SK-N-SH treated with all-trans-retinoic acid at 6 μM for 48 hours (cell line): Measurements from ENCODE around the gene NMD3.

ENCODE experiments used
- ATAC-seq: fragments of 200-7000 bp; cut with Tn5 transposase; 3 replicates; pipeline ENCODE4 v1.9.1; 2020; ENCODE audit warnings: mild to moderate bottlenecking, moderate library complexity
- ARNTL ChIP-seq: fragments of 450-650 bp; formaldehyde crosslinking; IDR thresholded peaks from 2 replicates; pipeline ENCODE4 v1.5.0; 2020; ENCODE audit warnings: low read depth, mild to moderate bottlenecking, moderate library complexity, borderline replicate concordance
- BACH2 ChIP-seq: fragments of 250-450 bp; sonication (Bioruptor Pico); IDR thresholded peaks from 2 replicates; pipeline ENCODE4 v1.9.0; 2021; ENCODE audit warnings: mild to moderate bottlenecking, borderline replicate concordance
- CREB5 ChIP-seq: fragments of 250-450 bp; sonication (Bioruptor Pico); IDR thresholded peaks from 2 replicates; pipeline ENCODE4 v1.5.1; 2020; ENCODE audit warnings: low read depth, mild to moderate bottlenecking, moderate library complexity
- CSDC2 ChIP-seq: fragments of 250-450 bp; sonication (Bioruptor Pico); IDR thresholded peaks from 2 replicates; pipeline ENCODE4 v1.5.0; 2020; ENCODE audit warnings: mild to moderate bottlenecking, moderate library complexity
- CSRNP3 ChIP-seq: fragments of 250-450 bp; sonication (Bioruptor Pico); IDR thresholded peaks from 2 replicates; pipeline ENCODE4 v1.5.1; 2021; ENCODE audit warnings: mild to moderate bottlenecking, moderate library complexity
- ESRRG ChIP-seq: fragments of 250-450 bp; sonication (Bioruptor Pico); IDR thresholded peaks from 2 replicates; pipeline ENCODE4 v1.6.1; 2021; ENCODE audit warnings: mild to moderate bottlenecking
- ISL1 ChIP-seq: fragments of 250-450 bp; sonication (Bioruptor Pico); IDR thresholded peaks from 2 replicates; pipeline ENCODE4 v2.1.2; 2022; ENCODE audit warnings: mild to moderate bottlenecking, moderate library complexity
- OSR1 ChIP-seq: fragments of 250-450 bp; sonication (Bioruptor Pico); IDR thresholded peaks from 2 replicates; pipeline ENCODE4 v1.8.0; 2022; ENCODE audit warnings: moderate library complexity, mild to moderate bottlenecking, inconsistent platforms
- PATZ1 ChIP-seq: fragments of 250-450 bp; sonication (Bioruptor Pico); IDR thresholded peaks from 2 replicates; pipeline ENCODE4 v1.8.0; 2020; ENCODE audit warnings: mild to moderate bottlenecking, moderate library complexity, borderline replicate concordance
- POU6F1 ChIP-seq: fragments of 250-450 bp; sonication (Bioruptor Pico); IDR thresholded peaks from 2 replicates; pipeline ENCODE4 v1.8.0; 2021; ENCODE audit warnings: low read depth, mild to moderate bottlenecking, moderate library complexity, borderline replicate concordance
- PPARA ChIP-seq: fragments of 250-450 bp; sonication (Bioruptor Pico); IDR thresholded peaks from 2 replicates; pipeline ENCODE4 v1.5.0; 2020; ENCODE audit warnings: mild to moderate bottlenecking, borderline replicate concordance
- RARB ChIP-seq: fragments of 250-450 bp; sonication (Bioruptor Pico); IDR thresholded peaks from 2 replicates; pipeline ENCODE4 v1.8.0; 2021; ENCODE audit warnings: mild to moderate bottlenecking, moderate library complexity
- SNAI2 ChIP-seq: fragments of 250-450 bp; sonication (Bioruptor Pico); IDR thresholded peaks from 2 replicates; pipeline ENCODE4 v1.5.0; 2020; ENCODE audit warnings: mild to moderate bottlenecking, moderate library complexity
- TCF4 ChIP-seq: fragments of 250-450 bp; sonication (Bioruptor Pico); IDR thresholded peaks from 2 replicates; pipeline ENCODE4 v1.8.0; 2021; ENCODE audit warnings: mild to moderate bottlenecking, moderate library complexity, borderline replicate concordance
- TOX ChIP-seq: fragments of 250-450 bp; sonication (Bioruptor Pico); IDR thresholded peaks from 2 replicates; pipeline ENCODE4 v1.8.0; 2021; ENCODE audit warnings: mild to moderate bottlenecking, moderate library complexity, borderline replicate concordance
- TSHZ2 ChIP-seq: fragments of 250-450 bp; sonication (Bioruptor Pico); IDR thresholded peaks from 2 replicates; pipeline ENCODE4 v1.5.0; 2020; ENCODE audit warnings: mild to moderate bottlenecking, moderate library complexity
- ZC3H10 ChIP-seq: fragments of 250-450 bp; sonication (Bioruptor Pico); IDR thresholded peaks from 2 replicates; pipeline ENCODE4 v1.5.1; 2021; ENCODE audit warnings: mild to moderate bottlenecking, moderate library complexity
- ZFP3 ChIP-seq: fragments of 250-450 bp; sonication (Bioruptor Pico); IDR thresholded peaks from 2 replicates; pipeline ENCODE4 v1.5.0; 2020; ENCODE audit warnings: mild to moderate bottlenecking, moderate library complexity
- ZFP30 ChIP-seq: fragments of 450-650 bp; formaldehyde crosslinking; IDR thresholded peaks from 2 replicates; pipeline ENCODE4 v1.5.0; 2022; ENCODE audit warnings: mild to moderate bottlenecking, moderate library complexity
- ZNF565 ChIP-seq: fragments of 450-650 bp; formaldehyde crosslinking; conservative IDR thresholded peaks from 2 replicates; pipeline ENCODE4 v1.5.0; 2020; ENCODE audit warnings: low read depth, mild to moderate bottlenecking, moderate library complexity
- ZNF70 ChIP-seq: fragments of 450-650 bp; formaldehyde crosslinking; IDR thresholded peaks from 2 replicates; pipeline ENCODE4 v1.5.0; 2020; ENCODE audit warnings: mild to moderate bottlenecking, moderate library complexity

The NMD3 gene

GRCh38 chr3:161208931-161209330 is 12.2 kb upstream of the NMD3 start:
- no peak for TF ChIP-seq PATZ1 (CRISPR knock-in tag)
- TF ChIP-seq TSHZ2: no peak
- no peak for TF ChIP-seq ZNF70 (CRISPR knock-in tag)
- no peak for TF ChIP-seq BACH2 (CRISPR knock-in tag)
- no peak for TF ChIP-seq CSRNP3 (CRISPR knock-in tag)
- no peak for TF ChIP-seq ISL1 (CRISPR knock-in tag)
- no peak for TF ChIP-seq TOX (CRISPR knock-in tag)
- TF ChIP-seq ZFP30: no peak
- no peak for TF ChIP-seq ZNF565 (CRISPR knock-in tag)
- no peak for TF ChIP-seq SNAI2
- no peak for TF ChIP-seq TCF4 (CRISPR knock-in tag)
- no peak for TF ChIP-seq ZC3H10 (CRISPR knock-in tag)
- no peak for TF ChIP-seq ZFP3 (CRISPR knock-in tag)
- no peak for TF ChIP-seq OSR1 (CRISPR knock-in tag)
- no peak for TF ChIP-seq CREB5 (CRISPR knock-in tag)
- TF ChIP-seq RARB: no peak
- no peak; the same call in 2 of the 3 replicates for ATAC-seq

GRCh38 chr3:161212171-161212771 is 8.8 kb upstream of the NMD3 start:
- TF ChIP-seq CSDC2: no peak
- TF ChIP-seq TOX (CRISPR knock-in tag): no peak
- TF ChIP-seq OSR1 (CRISPR knock-in tag): no peak
- TF ChIP-seq ZNF565 (CRISPR knock-in tag): no peak
- no peak for TF ChIP-seq POU6F1 (CRISPR knock-in tag)
- TF ChIP-seq RARB: no peak
- no peak for TF ChIP-seq PPARA (CRISPR knock-in tag)
- TF ChIP-seq ISL1 (CRISPR knock-in tag): no peak
- TF ChIP-seq ZFP30: no peak
- TF ChIP-seq PATZ1 (CRISPR knock-in tag): no peak
- no peak for TF ChIP-seq BACH2 (CRISPR knock-in tag)
- no peak for TF ChIP-seq ZNF70 (CRISPR knock-in tag)
- TF ChIP-seq ARNTL (CRISPR knock-in tag): no peak
- no peak for TF ChIP-seq TSHZ2
- no peak for TF ChIP-seq ESRRG
- no peak for ATAC-seq
